GM23248 (cell line): Measurements from ENCODE around the gene BCR. TPM values are rescaled to one million over a fixed set of nuclear protein-coding genes. Genes with fewer than 3 reads are reported as not detected.

ENCODE experiments used
- DNase-seq: peaks from one replicate; pipeline ENCODE4 v3.0.0-alpha.2; 2015
- H2AFZ ChIP-seq: fragments of 200-600 bp; sonication (generic); 2 replicates; pipeline ENCODE4 v1.6.1; 2016; ENCODE audit warnings: antibody characterized with exemption
- H3F3A ChIP-seq: fragments of 200-600 bp; sonication (generic); 2 replicates; pipeline ENCODE4 v1.6.1; 2016; ENCODE audit warnings: mild to moderate bottlenecking, antibody characterized with exemption, mixed run types; ENCODE audit not compliant: insufficient read depth
- H3K27ac ChIP-seq: fragments of 200-600 bp; sonication (generic); 2 replicates; pipeline ENCODE4 v1.5.1; 2016; ENCODE audit warnings: mild to moderate bottlenecking
- H3K27me3 ChIP-seq: fragments of 200-600 bp; sonication (generic); replicated peaks from 2 replicates; pipeline ENCODE4 v1.6.1; 2016; ENCODE audit warnings: mild to moderate bottlenecking; ENCODE audit not compliant: insufficient read depth
- H3K36me3 ChIP-seq: fragments of 200-600 bp; sonication (generic); 2 replicates; pipeline ENCODE4 v1.6.1; 2016; ENCODE audit warnings: low read depth, mild to moderate bottlenecking
- H3K4me1 ChIP-seq: fragments of 200-600 bp; sonication (generic); 2 replicates; pipeline ENCODE4 v1.6.1; 2016; ENCODE audit warnings: mild to moderate bottlenecking; ENCODE audit not compliant: insufficient read depth
- H3K4me2 ChIP-seq: fragments of 200-600 bp; sonication (generic); one replicate; pipeline ENCODE4 v1.6.1; 2016; ENCODE audit warnings: mild to moderate bottlenecking; ENCODE audit not compliant: unreplicated experiment
- H3K4me3 ChIP-seq: fragments of 200-600 bp; sonication (generic); 2 replicates; pipeline ENCODE4 v1.5.1; 2016; ENCODE audit warnings: mild to moderate bottlenecking
- H3K79me2 ChIP-seq: fragments of 200-600 bp; sonication (generic); 2 replicates; pipeline ENCODE4 v1.6.1; 2016; ENCODE audit warnings: mild to moderate bottlenecking; ENCODE audit not compliant: insufficient read depth
- H3K9ac ChIP-seq: fragments of 200-600 bp; sonication (generic); 2 replicates; pipeline ENCODE4 v1.6.1; 2016; ENCODE audit warnings: mild to moderate bottlenecking
- H3K9me2 ChIP-seq: fragments of 200-600 bp; sonication (generic); 2 replicates; pipeline ENCODE4 v1.6.1; 2016; ENCODE audit warnings: mixed run types, mild to moderate bottlenecking, moderate library complexity; ENCODE audit not compliant: insufficient read depth
- H3K9me3 ChIP-seq: fragments of 200-600 bp; sonication (generic); one replicate; pipeline ENCODE4 v1.6.1; 2017; ENCODE audit warnings: low read depth
- H4K20me1 ChIP-seq: fragments of 200-600 bp; sonication (generic); 2 replicates; pipeline ENCODE4 v1.6.0; 2016; ENCODE audit not compliant: insufficient read depth
- EZH2 ChIP-seq: fragments of 200-600 bp; sonication (generic); IDR thresholded peaks from 2 replicates; pipeline ENCODE4 v1.6.1; 2018; ENCODE audit warnings: antibody characterized with exemption, mild to moderate bottlenecking; ENCODE audit not compliant: insufficient read depth, poor library complexity, severe bottlenecking
- EZH2phosphoT487 ChIP-seq: fragments of 200-600 bp; sonication (generic); IDR thresholded peaks from 2 replicates; pipeline ENCODE4 v1.6.1; 2018; ENCODE audit warnings: antibody characterized with exemption, moderate library complexity, mild to moderate bottlenecking, low read depth; ENCODE audit not compliant: insufficient read depth
- WGBS, 2 experiments: methylation state at CpG; one replicate each; pipeline ENCODE4 v1.1.6; 2015 to 2017; ENCODE audit warnings: low lambda C conversion rate in 2 of 2, low coverage in 1 of 2; ENCODE audit errors: missing lambda C conversion rate in 2 of 2; 5-methylcytosine and 5-hydroxymethylcytosine counted together
- in situ Hi-C: fragments of 300-500 bp; cut with MboI; formaldehyde crosslinking; loops from 2 replicates; pipeline ENCODE4 v1.15.0; 2020
- polyA plus RNA-seq: library from polyadenylated mRNA; unstranded; fragments of >200 nt; fragmentation: Nextera tagmentation; extraction: Ambion mirVana; gene quantifications from 2 replicates; pipeline ENCODE4 v1.2.1, GENCODE V29; 2016
- total RNA-seq: library from RNA; depleted of rRNA; stranded (reverse); fragments of >200 nt; shearing (Covaris generic); gene quantifications from 2 replicates; pipeline ENCODE4 v1.2.3, GENCODE V29; 2014

BCR gene
- total and polyA plus RNA-seq, 2 experiments from 2014 or later, result 4.7 to 30.0 TPM

GRCh38 chr22:23166042-23166831 lies 14.1 kb upstream of the BCR start:
- Histone ChIP-seq H3K9ac (no peak overlapping the region), H3K79me2 (no peaks in the 10 kb centered on the region), H3K9me2 (no peaks in the 10 kb centered on the region), H3K27me3 (no peaks in the 10 kb centered on the region), H3K9me3 (no peaks in the 10 kb centered on the region), H3K4me3 (no peak overlapping the region), H4K20me1 (no peaks in the 10 kb centered on the region), H3K4me1 (no peaks in the 10 kb centered on the region), H3K27ac (no peak overlapping the region), H3K4me2 (no peak overlapping the region), H3K36me3 (no peaks in the 10 kb centered on the region), H2AFZ (no peak overlapping the region), H3F3A (no peaks in the 10 kb centered on the region)
- 55 to 67% methylated on average over 6 of the region's 6 CpGs for WGBS, 2 experiments
- in situ Hi-C loops, result no loop called here
- no peak for DNase-seq
- no peak for TF ChIP-seq EZH2phosphoT487
- TF ChIP-seq EZH2, result no peak

DNA sequence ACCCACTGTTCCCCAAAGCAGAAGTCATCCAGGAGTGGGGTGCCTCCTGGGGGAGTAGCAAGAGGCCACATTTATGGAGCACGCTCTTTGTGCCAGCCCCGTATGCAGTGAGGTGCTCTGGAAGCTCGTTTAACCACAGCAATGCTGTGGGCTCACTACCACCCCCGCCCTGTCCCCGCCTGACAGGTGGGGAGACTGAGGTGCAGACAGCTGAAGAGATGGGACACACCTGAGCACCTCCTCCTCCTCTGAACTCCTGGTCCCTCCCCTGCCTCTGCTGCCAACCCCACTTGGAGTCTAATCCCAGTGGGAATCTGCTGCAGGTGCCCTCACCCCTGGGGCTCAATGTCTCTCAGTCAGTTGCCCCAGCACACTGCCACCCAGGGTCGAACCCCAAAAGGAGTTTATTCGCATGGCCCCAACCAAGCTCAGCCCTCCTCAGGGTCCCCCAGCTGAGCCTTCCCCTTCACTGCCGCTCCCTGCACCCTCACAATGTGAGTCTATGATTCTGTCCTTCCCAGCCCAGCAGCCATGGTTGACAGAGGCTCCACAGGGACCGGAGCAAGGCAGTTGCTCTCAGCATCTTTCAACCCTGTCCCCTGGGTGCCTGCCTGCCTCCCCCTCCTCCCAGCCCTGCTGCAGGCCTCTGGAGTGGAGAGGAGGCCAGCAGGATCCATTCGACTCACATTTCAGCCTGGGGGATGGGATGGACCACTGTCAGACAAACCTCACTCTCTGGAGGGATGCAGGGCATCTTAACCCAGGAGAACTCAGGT lies 13.3 kb upstream of the BCR start:
- H3K9me2 ChIP-seq, result no peaks in the 10 kb centered on the region
- H3K27ac ChIP-seq, result no peak overlapping the region
- no peak for TF ChIP-seq EZH2phosphoT487
- no peak for TF ChIP-seq EZH2
- in situ Hi-C loops, result no loop called here
- H3K9me3 ChIP-seq, result no peaks in the 10 kb centered on the region
- no peaks in the 10 kb centered on the region for H3F3A ChIP-seq
- H4K20me1 ChIP-seq, result no peaks in the 10 kb centered on the region
- H3K9ac ChIP-seq, result no peak overlapping the region
- no peak overlapping the region for H3K4me2 ChIP-seq
- H3K79me2 ChIP-seq, result no peaks in the 10 kb centered on the region
- H3K4me1 ChIP-seq, result no peaks in the 10 kb centered on the region
- H3K27me3 ChIP-seq, result no peaks in the 10 kb centered on the region
- 47 to 59% methylated on average over 9 to 10 of the region's 10 CpGs for WGBS, 2 experiments
- no peak overlapping the region for H2AFZ ChIP-seq
- no peaks in the 10 kb centered on the region for H3K36me3 ChIP-seq
- H3K4me3 ChIP-seq, result no peak overlapping the region
- DNase-seq, result no peak

DNA sequence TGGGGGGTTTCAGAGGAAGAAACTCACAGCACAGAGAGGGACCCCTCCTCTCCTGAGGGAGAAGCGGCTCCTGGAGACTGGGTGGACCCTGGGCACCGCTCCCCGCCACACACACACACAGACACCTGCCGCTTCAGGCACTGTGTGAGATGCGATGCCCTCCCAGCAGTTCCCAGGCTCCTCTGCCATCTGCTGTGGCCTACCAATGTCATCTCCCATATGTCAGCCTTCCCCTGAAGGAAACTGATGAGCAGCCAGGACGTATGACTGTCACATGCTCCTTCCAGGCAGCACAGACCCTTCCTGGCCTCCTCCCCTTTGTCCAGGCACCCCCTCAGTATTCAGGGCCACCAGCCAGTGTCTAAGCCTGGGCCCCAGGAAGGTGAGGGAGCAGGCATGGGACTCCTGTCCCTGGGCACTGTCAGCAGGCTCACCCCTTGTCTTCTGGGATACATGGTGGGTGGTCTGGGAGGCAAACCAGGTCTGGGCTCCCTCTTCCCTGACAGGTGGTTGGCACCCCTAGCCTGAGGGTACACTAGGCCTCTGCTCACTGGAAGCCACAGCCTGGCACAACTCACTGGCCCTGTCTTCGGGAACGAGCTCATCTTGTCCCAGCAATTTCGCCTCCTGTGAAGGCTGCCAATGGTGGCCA lies 11.8 kb upstream of the BCR start:
- H2AFZ ChIP-seq, result no peak overlapping the region
- H3K36me3 ChIP-seq, result no peaks in the 10 kb centered on the region
- H3K27me3 ChIP-seq, result no peaks in the 10 kb centered on the region
- H3F3A ChIP-seq, result no peaks in the 10 kb centered on the region
- no peak for TF ChIP-seq EZH2
- no peak for TF ChIP-seq EZH2phosphoT487
- H3K27ac ChIP-seq, result no peak overlapping the region
- no peak overlapping the region for H3K4me3 ChIP-seq
- no peak for DNase-seq
- H3K4me2 ChIP-seq, result no peak overlapping the region
- no peaks in the 10 kb centered on the region for H3K79me2 ChIP-seq
- no peaks in the 10 kb centered on the region for H3K4me1 ChIP-seq
- in situ Hi-C loops, result no loop called here
- no peaks in the 10 kb centered on the region for H3K9me3 ChIP-seq
- no peaks in the 10 kb centered on the region for H3K9me2 ChIP-seq
- 83 to 88% methylated on average over 9 of the region's 9 CpGs for WGBS, 2 experiments
- H4K20me1 ChIP-seq, result no peaks in the 10 kb centered on the region
- no peak overlapping the region for H3K9ac ChIP-seq

DNA sequence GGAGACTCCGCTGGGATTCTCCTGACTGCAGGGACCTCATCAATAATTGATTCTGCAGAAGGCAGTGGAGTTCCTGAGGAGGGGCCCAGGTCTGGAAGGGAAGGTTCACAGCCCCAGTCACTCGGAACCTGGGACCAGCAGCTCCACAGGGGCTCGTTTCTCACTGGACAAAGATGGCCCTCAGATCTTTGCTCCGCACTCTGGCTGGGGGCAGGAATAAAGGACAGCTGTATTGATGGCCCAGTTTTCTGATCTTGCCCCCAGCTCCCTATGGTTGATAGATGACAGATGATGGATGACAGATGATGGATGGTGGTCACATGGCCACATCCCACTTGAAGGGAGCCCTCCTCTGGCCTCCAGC lies 11.3 kb upstream of the BCR start:
- Histone ChIP-seq H3K4me1 (no peaks in the 10 kb centered on the region), H3K27me3 (no peaks in the 10 kb centered on the region), H3K9ac (no peak overlapping the region), H3F3A (no peaks in the 10 kb centered on the region), H3K4me3 (no peak overlapping the region), H3K9me3 (no peaks in the 10 kb centered on the region), H3K27ac (no peak overlapping the region), H2AFZ (no peak overlapping the region), H3K4me2 (no peak overlapping the region), H4K20me1 (no peaks in the 10 kb centered on the region), H3K36me3 (no peaks in the 10 kb centered on the region), H3K9me2 (no peaks in the 10 kb centered on the region), H3K79me2 (no peaks in the 10 kb centered on the region)
- DNase-seq, result no peak
- no peak for TF ChIP-seq EZH2
- TF ChIP-seq EZH2phosphoT487, result no peak
- 73 to 80% methylated on average over 4 of the region's 4 CpGs for WGBS, 2 experiments
- in situ Hi-C loops, result no loop called here
